HG03103 (cell line): ENCODE measurements around the gene COL9A3.

Source experiments
- ATAC-seq: cut with Tn5 transposase; IDR thresholded peaks from one replicate; pipeline ENCODE4 v1.9.1; 2021; ENCODE audit warnings: low read depth; ENCODE audit not compliant: unreplicated experiment

The COL9A3 gene

DNA sequence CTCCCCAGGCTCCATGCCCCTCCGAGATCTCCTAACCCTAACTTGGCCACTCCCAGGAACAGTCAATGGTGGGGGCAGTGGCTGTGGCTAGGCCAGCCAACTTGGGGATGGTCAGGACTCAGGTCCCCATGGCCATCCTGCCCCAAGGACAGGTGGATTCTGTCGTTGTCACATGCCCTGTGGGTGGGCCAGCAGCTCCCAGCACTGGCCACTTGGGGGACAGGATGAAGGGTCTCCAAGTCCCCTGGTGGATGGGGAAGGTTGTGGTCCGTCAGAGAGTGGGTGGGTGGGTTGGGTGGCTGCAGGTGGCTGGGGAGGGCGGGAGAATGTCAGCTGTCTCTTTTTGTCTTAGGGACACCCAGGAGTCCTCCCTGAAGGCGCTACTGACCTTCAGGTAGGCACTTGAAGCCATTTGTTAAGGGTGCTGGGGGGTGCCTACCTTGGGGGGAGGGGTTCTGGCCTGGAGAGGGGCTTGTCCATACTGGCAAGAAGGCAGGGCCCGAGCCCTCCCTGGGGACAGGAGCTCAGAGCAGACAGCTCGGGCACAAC, 5.5 kb downstream of the COL9A3 start:
- ATAC-seq, result no peak

GRCh38 chr20:62822788-62823651, 6.2 kb downstream of the COL9A3 start:
- ATAC-seq, result no peak

GRCh38 chr20:62823688-62824475, 7.0 kb downstream of the COL9A3 start:
- no peak for ATAC-seq

GRCh38 chr20:62824476-62825332, 7.9 kb downstream of the COL9A3 start:
- no peak for ATAC-seq

DNA sequence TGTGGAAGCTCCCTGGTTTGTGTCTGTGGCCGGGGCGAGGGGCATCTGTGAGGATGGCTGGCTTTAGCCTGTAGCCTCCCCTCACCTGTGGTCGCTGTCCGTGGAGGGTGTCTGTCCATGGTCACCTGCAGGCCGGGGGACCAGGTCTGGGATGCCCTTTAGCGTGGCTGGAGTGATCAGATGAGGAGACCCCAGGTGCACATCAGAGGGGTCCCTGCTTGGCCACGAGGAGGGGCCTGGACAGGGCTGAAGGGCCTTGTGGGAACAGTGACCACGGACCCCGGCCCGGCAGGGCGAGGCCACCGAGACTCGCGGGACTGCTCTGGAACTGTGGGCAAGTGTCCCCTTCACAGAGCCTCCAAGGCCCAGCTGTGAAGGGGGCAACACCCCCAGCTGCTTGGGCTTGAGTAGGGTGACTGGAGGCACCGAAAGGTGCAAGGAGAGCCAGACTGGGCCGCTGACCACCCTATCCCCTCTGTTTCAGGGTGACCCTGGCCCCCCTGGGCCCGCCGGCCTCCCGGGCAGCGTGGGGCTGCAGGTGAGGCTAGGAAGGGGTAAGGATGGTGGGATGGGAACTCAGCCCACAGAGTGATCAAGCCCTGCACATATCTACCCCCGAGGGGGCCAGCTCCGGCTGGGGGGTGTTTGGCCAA, 8.6 kb downstream of the COL9A3 start:
- ATAC-seq, result no peak

DNA sequence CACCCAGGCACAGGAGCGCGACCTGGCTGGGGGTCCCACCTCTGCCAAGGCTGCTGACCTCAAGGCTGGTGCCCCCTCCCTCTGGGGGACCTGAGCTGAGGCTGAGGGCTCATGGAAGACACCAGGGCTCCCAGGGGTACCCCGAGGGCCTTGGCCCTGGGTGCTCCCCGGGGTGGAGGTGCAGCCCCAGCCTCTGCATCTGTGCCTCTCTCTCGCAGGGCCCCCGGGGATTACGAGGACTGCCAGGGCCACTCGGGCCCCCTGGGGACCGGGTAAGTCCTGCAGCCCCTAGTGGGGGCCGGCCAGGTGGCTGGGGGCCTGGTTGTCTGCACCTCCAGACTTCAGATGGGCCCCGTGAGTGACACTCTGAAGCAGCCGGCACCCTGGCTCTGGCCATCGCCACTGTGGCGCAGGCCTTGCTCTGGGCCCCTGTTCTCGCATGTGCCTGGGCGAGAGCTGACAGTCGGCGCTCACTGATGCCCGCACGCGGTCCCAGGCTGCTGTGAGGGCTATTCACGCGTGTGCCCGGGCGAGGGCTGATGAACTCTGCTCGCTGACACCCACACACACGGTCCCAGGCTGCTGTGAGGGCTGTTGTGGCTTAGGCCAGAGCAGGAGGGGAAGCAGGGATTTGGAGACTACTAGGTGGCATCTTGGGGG, 9.3 kb downstream of the COL9A3 start:
- ATAC-seq, result no peak

DNA sequence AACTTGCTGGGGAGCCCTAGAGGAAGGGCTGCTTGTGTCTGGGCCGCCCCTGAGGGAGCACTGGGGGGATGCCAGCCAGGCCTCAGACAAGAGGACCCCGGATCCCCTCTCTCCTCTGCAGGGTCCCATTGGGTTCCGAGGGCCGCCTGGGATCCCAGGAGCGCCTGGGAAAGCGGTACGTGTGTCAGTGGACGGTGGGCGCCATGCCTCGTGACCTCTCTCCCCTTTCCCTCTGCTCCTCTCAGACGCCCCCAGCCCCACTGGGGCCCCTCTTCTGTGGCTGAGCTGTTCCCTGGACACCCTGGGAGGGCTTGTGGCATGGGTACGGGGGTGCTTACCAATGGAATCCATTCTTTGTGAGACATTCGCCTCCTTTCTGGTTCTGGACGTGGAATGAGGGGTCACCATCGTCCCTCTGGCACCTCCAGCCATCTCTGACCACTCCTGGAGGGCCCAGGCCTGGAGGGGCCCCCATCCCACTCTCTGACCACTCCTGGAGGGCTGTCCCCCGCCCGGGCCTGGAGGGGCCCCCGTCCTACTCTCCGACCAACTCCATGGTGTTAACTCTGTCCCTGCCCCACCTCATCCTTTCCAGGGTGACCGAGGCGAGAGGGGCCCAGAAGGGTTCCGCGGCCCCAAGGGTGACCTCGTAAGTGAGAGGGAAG, 9.9 kb downstream of the COL9A3 start:
- no peak for ATAC-seq

GRCh38 chr20:62827311-62828038, 10.6 kb downstream of the COL9A3 start:
- no peak for ATAC-seq

DNA sequence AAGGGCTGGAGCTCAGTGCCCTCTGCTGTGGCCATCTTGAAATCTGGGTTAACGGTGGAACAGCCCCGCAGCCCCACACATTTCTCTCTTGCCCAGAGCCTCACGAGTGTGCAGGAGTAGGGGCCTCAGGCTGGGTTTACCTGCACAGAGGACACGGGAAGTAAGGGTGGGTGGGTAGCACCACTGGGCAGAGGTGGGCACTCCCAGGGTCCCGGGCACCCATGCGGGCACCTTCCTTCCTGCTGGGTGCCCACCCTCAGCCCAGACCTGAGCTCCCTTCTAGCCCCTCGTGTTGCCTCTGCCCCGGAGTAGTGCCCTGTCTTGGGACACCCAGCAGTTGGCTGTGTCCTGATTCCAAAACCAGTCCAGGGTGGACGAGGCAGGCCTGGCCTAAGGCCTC, 11.2 kb downstream of the COL9A3 start:
- no peak for ATAC-seq

GRCh38 chr20:62828511-62829230, 11.8 kb downstream of the COL9A3 start:
- ATAC-seq, result no peak

GRCh38 chr20:62829231-62830230, 12.7 kb downstream of the COL9A3 start:
- ATAC-seq, result no peak

DNA sequence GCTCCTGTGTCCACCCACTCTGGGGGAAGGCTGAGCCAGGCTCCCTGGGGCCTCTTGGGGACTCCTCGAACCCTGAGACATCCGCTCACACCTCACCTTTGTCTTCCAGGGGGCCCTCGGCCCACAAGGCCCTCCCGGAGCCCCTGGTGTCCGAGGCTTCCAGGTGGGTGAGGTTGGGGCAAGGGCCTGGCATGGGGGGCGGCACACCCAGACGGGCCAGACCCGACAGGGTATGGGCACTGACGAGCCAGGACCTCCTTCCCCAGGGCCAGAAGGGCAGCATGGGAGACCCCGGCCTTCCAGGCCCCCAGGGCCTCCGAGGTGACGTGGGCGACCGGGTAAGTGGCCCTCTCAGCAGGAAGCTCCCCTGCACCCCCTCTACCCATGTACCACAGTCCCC, 13.4 kb downstream of the COL9A3 start:
- ATAC-seq, result no peak

DNA sequence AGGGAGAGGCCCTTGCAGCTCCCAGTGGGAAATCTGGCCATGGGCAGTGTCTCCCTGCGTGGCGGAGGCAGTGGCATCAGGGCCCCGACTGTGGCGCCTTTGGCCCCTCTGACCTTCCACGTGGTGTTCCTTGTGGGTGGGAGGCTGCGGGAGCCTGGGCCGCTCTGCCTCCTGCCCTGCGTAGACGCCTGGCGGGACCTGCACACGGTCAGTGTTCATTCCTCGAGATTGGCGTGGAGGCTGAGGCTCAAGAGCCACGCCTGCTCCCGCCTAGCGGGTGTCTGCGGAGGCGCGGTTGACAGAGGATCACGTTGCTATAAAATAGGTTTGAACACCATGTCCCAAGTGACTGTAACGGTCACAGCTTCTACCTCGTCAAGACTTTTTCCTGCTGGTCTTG, 14.0 kb downstream of the COL9A3 start:
- ATAC-seq, result no peak

- no peak for ATAC-seq
Observed at GRCh38 chr20:62831361-62831788, 14.5 kb downstream of the COL9A3 start.

DNA sequence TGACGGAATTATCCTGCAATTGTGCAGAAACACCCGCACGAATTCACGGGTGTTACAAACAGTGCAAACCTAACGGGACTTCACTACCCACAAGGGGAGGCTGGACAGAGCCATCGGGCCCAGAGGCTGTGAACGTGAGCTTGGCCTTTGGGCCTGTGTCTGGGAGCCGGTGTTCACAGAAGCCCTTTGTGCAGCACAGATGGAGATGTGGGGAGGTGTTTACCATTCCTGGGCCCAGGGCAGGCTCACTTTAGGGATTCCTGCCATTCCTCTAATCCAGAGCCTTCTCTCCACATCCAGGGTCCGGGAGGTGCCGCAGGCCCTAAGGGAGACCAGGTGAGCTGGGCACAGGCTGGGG, 15.0 kb downstream of the COL9A3 start:
- no peak for ATAC-seq

DNA sequence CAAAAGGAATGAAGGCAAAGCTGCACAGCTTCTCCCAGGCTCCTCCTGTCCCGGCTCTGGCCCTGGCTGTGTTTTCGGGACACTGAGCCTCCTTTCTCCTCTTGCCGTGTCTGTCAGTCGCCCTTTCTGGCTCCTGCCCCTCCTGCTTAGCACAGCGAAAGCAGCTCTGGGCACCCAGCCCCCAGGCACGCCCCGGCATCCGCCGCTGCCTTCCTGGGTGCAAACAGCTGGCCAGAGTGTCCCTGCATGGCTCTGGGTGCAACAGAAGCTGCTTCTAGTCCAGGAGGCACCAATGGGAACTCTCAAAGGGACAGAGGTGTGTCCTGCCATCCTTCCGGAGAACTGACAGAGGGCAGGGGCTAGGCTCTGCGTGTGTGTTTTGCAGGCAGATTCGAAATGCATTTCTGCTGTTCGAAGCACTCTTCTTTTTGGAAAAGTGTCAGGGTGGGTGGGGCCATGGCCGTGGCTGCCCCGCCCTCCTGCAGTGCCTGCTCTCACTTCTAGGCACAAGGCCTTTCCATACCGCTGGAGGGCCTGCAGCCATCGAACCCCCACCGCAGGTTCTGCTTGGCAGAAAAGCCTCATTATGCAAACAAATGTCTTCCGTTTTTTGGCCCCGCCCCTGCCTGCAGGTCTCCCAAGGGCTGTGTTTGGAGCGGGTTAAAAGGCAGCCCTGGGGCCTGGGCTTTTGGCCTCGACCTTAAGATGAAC, 15.5 kb downstream of the COL9A3 start:
- peak; percentile 74 for ATAC-seq
